PC-9 (cell line): Measurements from ENCODE around the gene KCNN1. TPM values are rescaled to one million over a fixed set of nuclear protein-coding genes. Genes with fewer than 3 reads are reported as not detected.

Experiments
- BruUV-seq: library from RNA; stranded (reverse); fragments of 400-500 nt; replicated peaks from 2 replicates; lab custom pipeline; 2021; lab: Mats Ljungman, UMichigan
- CTCF ChIA-PET: fragments of 300-600 bp; sonication (Branson Sonifier 250); formaldehyde crosslinking; loops from one replicate; lab custom pipeline; 2022; ENCODE audit warnings: antibody characterized with exemption; lab: Charles Lee
- POLR2A ChIA-PET: fragments of 300-600 bp; sonication (Branson Sonifier 250); formaldehyde crosslinking; loops from one replicate; lab custom pipeline; 2022; ENCODE audit warnings: antibody characterized with exemption; ENCODE audit not compliant: unreplicated experiment; lab: Charles Lee
- DNase-seq, 2 experiments: peaks; one replicate each; pipeline versions ENCODE4 v3.0.0 to v3.0.0-alpha.2; 2015 to 2022; ENCODE audit warnings: mixed read lengths in 1 of 2
- H2AFZ ChIP-seq: fragments of 200-600 bp; sonication (generic); 2 replicates; pipeline ENCODE4 v1.8.1; 2017; ENCODE audit warnings: antibody characterized with exemption
- H3F3A ChIP-seq: fragments of 200-600 bp; sonication (generic); 2 replicates; pipeline ENCODE4 v1.8.1; 2017; ENCODE audit warnings: antibody characterized with exemption, mild to moderate bottlenecking, low read depth; ENCODE audit not compliant: insufficient read depth
- H3K27ac ChIP-seq: fragments of 200-600 bp; sonication (generic); 2 replicates; pipeline ENCODE4 v1.6.1; 2016; ENCODE audit warnings: mixed run types
- H3K27me3 ChIP-seq: fragments of 200-600 bp; sonication (generic); 2 replicates; pipeline ENCODE4 v1.6.1; 2016; ENCODE audit warnings: low read depth, mixed run types; ENCODE audit not compliant: insufficient read depth
- H3K36me3 ChIP-seq: fragments of 200-600 bp; sonication (generic); 2 replicates; pipeline ENCODE4 v1.6.1; 2016; ENCODE audit warnings: low read depth, mixed run types
- H3K4me1 ChIP-seq: fragments of 200-600 bp; sonication (generic); replicated peaks from 2 replicates; pipeline ENCODE4 v1.6.1; 2016; ENCODE audit warnings: mixed run types; ENCODE audit not compliant: insufficient read depth
- H3K4me2 ChIP-seq: fragments of 200-600 bp; sonication (generic); 2 replicates; pipeline ENCODE4 v1.6.1; 2017; ENCODE audit warnings: mixed run types
- H3K4me3 ChIP-seq: fragments of 200-600 bp; sonication (generic); 2 replicates; pipeline ENCODE4 v1.6.1; 2016; ENCODE audit warnings: mixed run types
- H3K79me2 ChIP-seq: fragments of 200-600 bp; sonication (generic); 2 replicates; pipeline ENCODE4 v1.6.1; 2017; ENCODE audit warnings: low read depth, mixed run types
- H3K9me2 ChIP-seq: fragments of 200-600 bp; sonication (generic); 2 replicates; pipeline ENCODE4 v1.8.1; 2017; ENCODE audit warnings: mild to moderate bottlenecking; ENCODE audit not compliant: insufficient read depth
- H3K9me3 ChIP-seq: fragments of 200-600 bp; sonication (generic); 2 replicates; pipeline ENCODE4 v1.8.1; 2016; ENCODE audit warnings: low read depth; ENCODE audit not compliant: insufficient read depth
- H4K20me1 ChIP-seq: fragments of 200-600 bp; sonication (generic); 2 replicates; pipeline ENCODE4 v1.8.1; 2017; ENCODE audit not compliant: insufficient read depth
- CTCF ChIP-seq: fragments of 200-600 bp; sonication (generic); conservative IDR thresholded peaks from 2 replicates; pipeline ENCODE4 v1.6.1; 2017; ENCODE audit warnings: mixed run types, antibody characterized with exemption, mild to moderate bottlenecking, moderate library complexity
- EZH2 ChIP-seq: fragments of 200-600 bp; sonication (generic); IDR thresholded peaks from 2 replicates; pipeline ENCODE4 v1.8.0; 2017; ENCODE audit warnings: antibody characterized with exemption, low read depth
- intact Hi-C: fragments of 100-400 bp; cut with micrococcal nuclease; formaldehyde crosslinking; loops from one replicate; pipeline ENCODE4 v1.10.0; 2022; ENCODE audit not compliant: unreplicated experiment
- total RNA-seq: library from RNA; stranded (reverse); gene quantifications from 2 replicates; pipeline ENCODE4 v1.2.3, GENCODE V29; 2021

KCNN1 gene
- total RNA-seq, 1 experiment from 2014 or later: 0.09 TPM

DNA sequence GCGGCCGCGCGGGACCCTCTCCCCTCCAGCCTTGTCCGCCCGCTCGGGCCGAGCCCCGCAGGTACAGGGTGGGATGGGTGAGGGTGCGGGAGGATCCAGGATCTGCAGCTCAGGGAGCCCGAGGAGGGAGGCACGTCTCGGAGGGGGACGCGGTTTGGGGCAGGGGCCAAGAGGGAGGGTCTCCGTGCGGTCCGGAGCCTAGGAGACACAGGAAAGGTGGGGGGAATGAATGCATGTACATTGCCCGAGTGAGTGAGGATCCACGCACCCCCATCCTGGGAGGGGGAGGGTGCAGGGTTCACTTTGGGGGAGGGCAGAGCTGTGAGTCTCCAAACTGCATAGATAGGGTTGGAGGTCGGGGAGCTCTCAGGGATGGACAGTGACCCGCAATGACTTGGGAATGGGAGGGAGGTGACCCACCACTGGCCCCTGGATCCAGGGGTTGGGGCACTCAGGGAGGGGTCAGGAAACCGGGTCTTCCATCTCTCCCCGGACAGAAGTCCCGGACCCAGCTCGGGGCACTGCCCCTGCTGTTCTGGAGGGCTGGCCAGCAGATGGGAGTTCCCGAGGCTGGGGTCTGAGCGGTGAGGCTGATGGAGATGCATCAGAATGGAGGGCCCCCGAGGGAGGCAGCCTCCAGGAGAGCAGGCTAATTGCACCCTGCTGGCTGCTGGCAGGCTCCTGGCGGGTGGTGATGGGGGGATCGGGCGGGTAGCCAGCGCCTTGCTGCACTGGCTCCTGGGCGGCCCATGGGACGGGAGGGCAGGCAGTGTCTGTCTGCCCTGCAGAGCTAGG is 547 bp downstream of the KCNN1 start:
- TF ChIP-seq CTCF (no peak), EZH2 (no peak)
- no peak overlapping the region for H3K4me3 ChIP-seq
- CTCF ChIA-PET: no interaction called here

GRCh38 chr19:17968362-17968761 is 1.5 kb downstream of the KCNN1 start:
- no peaks in the 10 kb centered on the region for H3K36me3 ChIP-seq
- BruUV-seq: no TSS peak
- TF ChIP-seq EZH2: no peak
- TF ChIP-seq CTCF: no peak
- H3K4me2 ChIP-seq: no peak overlapping the region
- H4K20me1 ChIP-seq: no peaks in the 10 kb centered on the region
- peaks cover 16% of the 10 kb centered on the region for H3K27me3 ChIP-seq
- intact Hi-C loops: no loop called here
- H3F3A ChIP-seq: no peaks in the 10 kb centered on the region
- no peaks in the 10 kb centered on the region for H3K9me3 ChIP-seq
- H3K27ac ChIP-seq: no peak overlapping the region
- no peaks in the 10 kb centered on the region for H3K9me2 ChIP-seq
- no peak overlapping the region for H2AFZ ChIP-seq
- ChIA-PET POLR2A (interaction anchor here (0.7 kb wide), 1 partner anchor 17 kb away, joined by 3 read pairs; no protein-coding TSS in a partner anchor), CTCF (no interaction called here)
- DNase-seq: no peak
- no peaks in the 10 kb centered on the region for H3K4me1 ChIP-seq
- H3K79me2 ChIP-seq: no peaks in the 10 kb centered on the region
- H3K4me3 ChIP-seq: no peak overlapping the region

More for the DNA sequence above, 547 bp downstream of the KCNN1 start:
- no peak overlapping the region for H3K4me2 ChIP-seq
- H3K9me2 ChIP-seq: no peaks in the 10 kb centered on the region
- H2AFZ ChIP-seq: no peak overlapping the region
- H3K27me3 ChIP-seq: peaks cover 16% of the 10 kb centered on the region; the same call in 1 of the 2 replicates
- H3K9me3 ChIP-seq: no peaks in the 10 kb centered on the region
- no TSS peak for BruUV-seq
- no peak for DNase-seq
- POLR2A ChIA-PET: no interaction called here
- H3K4me1 ChIP-seq: no peaks in the 10 kb centered on the region
- H3K36me3 ChIP-seq: no peaks in the 10 kb centered on the region
- no peaks in the 10 kb centered on the region for H4K20me1 ChIP-seq
- H3F3A ChIP-seq: no peaks in the 10 kb centered on the region
- intact Hi-C loops: no loop called here
- no peak overlapping the region for H3K27ac ChIP-seq
- no peaks in the 10 kb centered on the region for H3K79me2 ChIP-seq

GRCh38 chr19:17969096-17969792 is 2.3 kb downstream of the KCNN1 start:
- TF ChIP-seq CTCF (no peak), EZH2 (no peak)
- Histone ChIP-seq H3K4me2 (no peak overlapping the region), H2AFZ (no peak overlapping the region), H4K20me1 (no peaks in the 10 kb centered on the region), H3K27me3 (peaks cover 24% of the 10 kb centered on the region), H3K4me1 (no peaks in the 10 kb centered on the region), H3K27ac (no peak overlapping the region), H3F3A (no peaks in the 10 kb centered on the region), H3K9me3 (no peaks in the 10 kb centered on the region), H3K79me2 (no peaks in the 10 kb centered on the region), H3K4me3 (no peak overlapping the region), H3K36me3 (no peaks in the 10 kb centered on the region), H3K9me2 (no peaks in the 10 kb centered on the region)
- POLR2A ChIA-PET: no interaction called here
- DNase-seq: no peak
- intact Hi-C loops: no loop called here
- CTCF ChIA-PET: interaction anchor here (0.7 kb wide), 1 partner anchor 113 kb away, joined by 10 read pairs; no protein-coding TSS in a partner anchor
- no TSS peak for BruUV-seq
